Kidney epithelial cell (primary cell): ENCODE measurements around the gene LARP4. TPM values are rescaled to one million over a fixed set of nuclear protein-coding genes. Genes with fewer than 3 reads are reported as not detected.

ENCODE experiments used
- DNase-seq: peaks from one replicate; pipeline ENCODE4 v3.0.0-alpha.2; 2010; ENCODE audit warnings: low read depth
- H3K27me3 ChIP-seq: 2 replicates; pipeline ENCODE4 v1.6.0; 2011; ENCODE audit warnings: low read length; ENCODE audit not compliant: control insufficient read depth, insufficient read depth
- H3K36me3 ChIP-seq: 2 replicates; pipeline ENCODE4 v1.5.1; 2011; ENCODE audit warnings: low read length; ENCODE audit not compliant: control insufficient read depth, insufficient read depth
- H3K4me3 ChIP-seq: 2 replicates; pipeline ENCODE4 v1.5.1; 2011; ENCODE audit warnings: low read depth, mild to moderate bottlenecking, control low read depth, low read length
- total RNA-seq: library from RNA; depleted of rRNA; stranded (reverse); fragments of >200 nt; gene quantifications from 2 replicates; pipeline ENCODE4 v1.2.3, GENCODE V29; 2015
- TF ChIP-seq, protein P1 (sequence below): IDR thresholded peaks from 2 replicates; pipeline ENCODE4 v1.5.1; 2011; ENCODE audit warnings: mild to moderate bottlenecking, moderate library complexity, low read length, control low read depth, inconsistent platforms; ENCODE audit not compliant: insufficient read depth, poor library complexity, severe bottlenecking

Gene LARP4
- total RNA-seq = 21.9 and 23.5 TPM in 2 replicates

DNA sequence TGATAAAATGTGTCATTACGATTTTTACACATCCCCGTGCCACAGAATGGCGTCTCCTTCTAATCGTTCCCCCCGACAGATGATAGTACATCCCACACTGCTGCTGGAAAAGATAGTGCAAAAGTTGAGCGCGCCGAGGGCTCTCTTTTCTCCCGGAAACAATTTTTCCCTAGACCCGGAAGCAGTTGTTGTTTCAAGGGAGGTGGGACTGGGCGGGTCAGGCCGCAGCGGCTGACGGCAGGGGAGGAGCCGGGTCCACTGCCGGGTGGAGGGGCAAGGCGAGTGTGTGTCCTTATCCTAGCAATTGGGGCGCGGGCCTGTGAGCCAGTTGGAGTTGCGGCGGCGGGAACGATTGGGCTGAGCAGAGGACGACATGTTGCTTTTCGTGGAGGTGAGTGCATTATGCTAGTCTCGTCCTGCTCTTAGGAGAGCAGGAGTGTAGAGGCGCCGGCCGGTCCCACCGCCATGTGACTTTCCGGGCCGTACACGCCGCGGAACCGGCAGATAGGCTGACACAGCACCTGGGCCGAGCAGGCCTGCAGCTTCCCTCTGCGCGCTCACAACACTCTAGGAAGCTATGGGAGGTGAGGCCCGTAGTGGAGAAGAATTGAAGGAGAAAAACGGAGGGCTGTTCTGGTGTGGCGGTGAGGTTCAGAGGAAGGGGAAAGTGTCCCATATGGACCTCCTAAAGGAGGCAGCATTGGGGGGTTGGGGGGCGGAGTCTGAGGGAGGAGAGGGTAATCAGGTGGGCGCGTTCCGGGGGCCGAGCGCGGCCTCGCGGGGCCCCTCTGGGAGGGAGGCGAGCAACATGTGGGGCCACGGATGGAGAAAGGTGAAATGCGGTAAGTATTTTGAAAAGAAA is at the start of gene LARP4:
TSS of gene LARP4 (plus strand) at position 248 of the 862 bp plus-strand sequence. CDS start at position 374, 126 bp downstream.
- no peaks in the 10 kb centered on the region for H3K27me3 ChIP-seq
- H3K4me3 ChIP-seq = peak within 1 kb of the TSS; percentile 89
- DNase-seq = peak; percentile 82
- TF ChIP-seq, protein P1, sequence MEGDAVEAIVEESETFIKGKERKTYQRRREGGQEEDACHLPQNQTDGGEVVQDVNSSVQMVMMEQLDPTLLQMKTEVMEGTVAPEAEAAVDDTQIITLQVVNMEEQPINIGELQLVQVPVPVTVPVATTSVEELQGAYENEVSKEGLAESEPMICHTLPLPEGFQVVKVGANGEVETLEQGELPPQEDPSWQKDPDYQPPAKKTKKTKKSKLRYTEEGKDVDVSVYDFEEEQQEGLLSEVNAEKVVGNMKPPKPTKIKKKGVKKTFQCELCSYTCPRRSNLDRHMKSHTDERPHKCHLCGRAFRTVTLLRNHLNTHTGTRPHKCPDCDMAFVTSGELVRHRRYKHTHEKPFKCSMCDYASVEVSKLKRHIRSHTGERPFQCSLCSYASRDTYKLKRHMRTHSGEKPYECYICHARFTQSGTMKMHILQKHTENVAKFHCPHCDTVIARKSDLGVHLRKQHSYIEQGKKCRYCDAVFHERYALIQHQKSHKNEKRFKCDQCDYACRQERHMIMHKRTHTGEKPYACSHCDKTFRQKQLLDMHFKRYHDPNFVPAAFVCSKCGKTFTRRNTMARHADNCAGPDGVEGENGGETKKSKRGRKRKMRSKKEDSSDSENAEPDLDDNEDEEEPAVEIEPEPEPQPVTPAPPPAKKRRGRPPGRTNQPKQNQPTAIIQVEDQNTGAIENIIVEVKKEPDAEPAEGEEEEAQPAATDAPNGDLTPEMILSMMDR = no peak
- no peaks in the 10 kb centered on the region for H3K36me3 ChIP-seq

DNA sequence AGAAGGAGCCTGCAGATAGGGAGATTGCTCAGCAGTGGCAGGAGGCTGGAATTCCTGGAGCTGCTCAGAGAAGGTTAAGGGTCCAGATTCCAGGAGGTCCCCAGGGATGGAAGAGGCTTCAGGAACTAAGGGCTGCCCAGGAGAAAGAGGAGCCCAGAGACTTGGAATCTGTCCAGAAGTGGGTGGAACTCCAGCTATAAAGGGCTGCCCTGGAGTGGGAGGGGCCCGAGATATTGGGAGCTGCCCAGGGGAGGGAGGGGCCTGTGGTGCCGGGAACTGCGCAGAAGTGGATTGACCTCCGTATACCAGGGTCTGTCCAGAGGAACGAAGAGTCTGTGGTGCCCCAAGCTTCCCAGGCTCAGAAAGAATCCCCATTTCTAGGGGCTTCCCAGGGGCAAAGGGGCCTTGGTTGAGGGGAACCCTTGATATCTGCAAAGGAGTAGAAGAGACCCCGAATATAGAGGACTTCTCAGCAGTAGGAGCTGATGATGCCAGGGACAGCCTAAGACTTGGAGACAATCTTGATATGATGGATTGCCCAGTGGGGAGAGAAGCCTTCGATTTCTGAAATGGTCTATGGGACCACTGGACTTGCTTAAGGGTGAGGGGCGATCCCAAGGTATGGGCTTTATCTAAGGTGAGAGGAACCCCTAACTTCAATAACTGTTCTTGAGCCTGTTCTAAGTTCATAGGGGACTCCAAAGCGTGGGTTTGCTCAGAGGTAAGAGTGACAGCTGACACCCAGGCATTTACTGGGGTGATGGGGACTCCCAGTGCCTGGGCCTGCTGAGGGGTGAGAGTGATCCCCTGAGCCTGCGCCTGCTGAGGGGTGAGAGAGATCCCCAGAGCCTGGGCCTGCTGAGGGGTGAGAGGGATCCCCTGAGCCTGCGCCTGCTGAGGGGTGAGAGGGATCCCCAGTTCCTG is 49.3 kb upstream of the LARP4 start:
- Histone ChIP-seq H3K4me3 (no peak overlapping the region), H3K27me3 (no peaks in the 10 kb centered on the region), H3K36me3 (no peaks in the 10 kb centered on the region)
- TF ChIP-seq, protein P1 = no peak
- DNase-seq = no peak

DNA sequence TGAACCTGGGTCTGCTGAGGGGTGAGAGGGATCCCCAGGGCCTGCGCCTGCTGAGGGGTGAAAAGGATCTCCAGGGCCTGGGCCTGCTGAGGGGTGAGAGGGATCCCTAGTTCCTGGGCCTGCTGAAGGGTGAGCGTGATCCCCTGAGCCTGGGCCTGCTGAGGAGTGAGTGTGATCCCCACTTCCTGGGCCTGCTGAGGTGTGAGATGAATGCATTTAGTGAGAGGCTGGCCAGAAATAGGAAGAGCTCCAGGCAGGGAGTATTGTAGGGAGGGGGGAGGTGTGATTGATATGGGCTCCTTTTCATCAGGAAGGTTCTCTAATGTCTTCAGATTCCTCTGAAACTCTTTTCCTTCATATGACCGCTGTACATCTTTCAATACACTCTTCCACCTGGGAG is 47.3 kb upstream of the LARP4 start:
- TF ChIP-seq, protein P1 = no peak
- Histone ChIP-seq H3K27me3 (no peaks in the 10 kb centered on the region), H3K36me3 (no peaks in the 10 kb centered on the region), H3K4me3 (no peak overlapping the region)
- no peak for DNase-seq

DNA sequence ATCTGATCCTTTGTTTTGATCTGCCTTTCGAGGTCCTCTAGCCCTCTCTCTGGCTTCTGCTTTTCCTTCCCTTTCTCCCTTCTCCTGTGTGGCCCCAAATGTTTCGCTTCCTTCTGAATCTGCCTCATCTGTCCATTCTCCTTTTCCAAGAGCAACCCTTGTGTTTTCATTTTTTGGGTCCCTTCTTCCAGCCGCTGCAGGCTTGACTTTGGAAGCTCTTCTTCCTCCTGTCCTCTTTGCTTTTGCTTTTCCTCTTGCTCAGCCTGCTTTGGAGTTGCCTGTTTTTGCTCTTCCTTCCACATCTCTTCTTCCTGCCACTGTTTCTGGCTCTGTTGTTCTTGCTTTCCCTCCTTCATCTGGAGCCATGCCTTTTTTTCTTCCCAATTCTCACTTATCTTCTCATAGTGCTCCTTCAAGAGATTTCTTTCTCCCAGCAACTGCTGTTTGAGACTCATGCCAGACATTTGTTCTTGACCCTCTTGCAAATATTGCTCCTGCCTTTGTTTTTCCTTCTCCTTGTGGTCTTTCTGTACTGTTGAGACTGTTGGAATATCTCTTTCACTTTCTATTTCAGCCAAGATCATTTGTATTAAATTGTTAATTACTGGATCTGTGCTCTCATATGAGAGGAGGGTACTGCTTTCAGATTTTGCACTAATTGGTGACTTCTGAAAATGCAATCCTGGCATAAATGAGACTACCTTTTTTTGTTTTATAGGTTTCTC is 46.7 kb upstream of the LARP4 start:
- TF ChIP-seq, protein P1 = no peak
- Histone ChIP-seq H3K27me3 (no peaks in the 10 kb centered on the region), H3K4me3 (no peak overlapping the region), H3K36me3 (no peaks in the 10 kb centered on the region)
- no peak for DNase-seq

DNA sequence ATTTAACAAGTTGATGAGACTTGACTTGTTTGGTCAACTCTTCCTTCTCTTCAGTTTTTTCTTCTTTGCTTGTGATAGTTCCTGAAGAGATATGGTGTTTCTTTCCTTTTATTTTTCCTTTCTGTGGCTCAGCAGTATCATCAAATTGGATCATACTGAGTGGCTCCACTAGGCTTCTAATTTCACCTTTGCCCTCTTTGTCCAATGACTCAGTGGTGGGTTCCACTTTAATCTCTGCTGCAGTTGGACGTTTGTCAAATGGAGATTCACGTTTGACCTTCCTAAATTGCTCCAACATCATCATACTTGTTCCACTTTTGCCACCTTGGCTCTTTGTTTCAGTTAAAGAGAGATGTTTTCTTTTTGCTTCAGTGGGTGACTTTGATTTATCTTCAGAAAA is 45.8 kb upstream of the LARP4 start:
- H3K27me3 ChIP-seq = no peaks in the 10 kb centered on the region
- TF ChIP-seq, protein P1 = no peak
- H3K36me3 ChIP-seq = no peaks in the 10 kb centered on the region
- no peak for DNase-seq
- H3K4me3 ChIP-seq = no peak overlapping the region
